HepG2 (cell line): ENCODE results near the gene NFATC3. TPM values are rescaled to one million over a fixed set of nuclear protein-coding genes. Genes with fewer than 3 reads are reported as not detected.

ENCODE experiments used
- ATF3 ChIP-seq: sonication (generic); formaldehyde crosslinking; IDR thresholded peaks from 2 replicates; pipeline ENCODE4 v1.4.0; 2020; ENCODE audit warnings: missing genetic modification reagents
- HCFC1 ChIP-seq: fragments of 150-350 bp; IDR thresholded peaks from 2 replicates; pipeline ENCODE4 v1.6.1; 2014; ENCODE audit warnings: low read depth, low read length
- MAFG ChIP-seq: sonication (generic); formaldehyde crosslinking; IDR thresholded peaks from 2 replicates; pipeline ENCODE4 v1.5.1; 2020; ENCODE audit warnings: mild to moderate bottlenecking, missing genetic modification reagents
- MXI1 ChIP-seq: IDR thresholded peaks from 3 replicates; pipeline ENCODE4 v1.6.1; 2012; ENCODE audit warnings: low read depth, low read length, inconsistent platforms, borderline replicate concordance
- PITX1 ChIP-seq: sonication (generic); formaldehyde crosslinking; IDR thresholded peaks from 2 replicates; pipeline ENCODE4 v1.5.1; 2020; ENCODE audit warnings: mild to moderate bottlenecking, missing genetic modification reagents
- POLR2A ChIP-seq, 2 experiments: IDR thresholded peaks; 2 replicates each; pipeline ENCODE4 v1.6.1; 2011; ENCODE audit warnings: low read depth in 2 of 2, low read length in 2 of 2, mild to moderate bottlenecking in 1 of 2, moderate library complexity in 1 of 2; ENCODE audit not compliant: insufficient read depth in 1 of 2
- RFX1 ChIP-seq: fragments of 450-650 bp; IDR thresholded peaks from 2 replicates; pipeline ENCODE4 v1.6.1; 2017
- SRSF9 ChIP-seq: fragments of 200-400 bp; formaldehyde crosslinking; IDR thresholded peaks from 2 replicates; pipeline ENCODE4 v1.6.1; 2018; ENCODE audit warnings: borderline replicate concordance, mild to moderate bottlenecking, low read depth, low read length; ENCODE audit not compliant: insufficient read depth, poor library complexity, severe bottlenecking
- TRIM22 ChIP-seq: fragments of 450-650 bp; IDR thresholded peaks from 2 replicates; pipeline ENCODE4 v1.6.1; 2017
- ZFP1 ChIP-seq: IDR thresholded peaks from 2 replicates; pipeline ENCODE4 v1.6.1; 2016
- ZFP82 ChIP-seq: sonication (generic); formaldehyde crosslinking; IDR thresholded peaks from 2 replicates; pipeline ENCODE4 v1.5.1; 2020; ENCODE audit warnings: mild to moderate bottlenecking, missing genetic modification reagents, borderline replicate concordance
- ZNF326 ChIP-seq: sonication (generic); formaldehyde crosslinking; IDR thresholded peaks from 2 replicates; pipeline ENCODE4 v1.4.0; 2020; ENCODE audit warnings: missing genetic modification reagents, borderline replicate concordance
- ZNF501 ChIP-seq: sonication (generic); formaldehyde crosslinking; IDR thresholded peaks from 2 replicates; pipeline ENCODE4 v1.5.1; 2020; ENCODE audit warnings: mild to moderate bottlenecking, moderate library complexity, missing genetic modification reagents
- ZNF552 ChIP-seq: sonication (generic); formaldehyde crosslinking; IDR thresholded peaks from 2 replicates; pipeline ENCODE4 v1.9.0; 2022; ENCODE audit warnings: missing genetic modification reagents, mild to moderate bottlenecking, borderline replicate concordance
- ZNF563 ChIP-seq: sonication (generic); formaldehyde crosslinking; IDR thresholded peaks from 2 replicates; pipeline ENCODE4 v1.8.0; 2022; ENCODE audit warnings: mild to moderate bottlenecking, moderate library complexity, missing genetic modification reagents
- polyA plus RNA-seq, 8 experiments: library from polyadenylated mRNA; depleted of rRNA in 3 of 8; stranded (reverse) in 7 of 8; unstranded in 1 of 8; fragments of >200 nt; fragmentation: Illumina TruSeq in 4 of 8; extraction: Trizol in 4 of 8; gene quantifications; 2 replicates each; pipeline versions ENCODE4 v1.2.1 to v1.2.3, GENCODE V29; 2011 to 2016; ENCODE audit warnings: low read depth in 4 of 8, missing spikeins in 1 of 8, mixed read lengths in 1 of 8; ENCODE audit not compliant: insufficient read depth in 1 of 8
- total RNA-seq, 5 experiments: library from RNA; depleted of rRNA; stranded (reverse); fragments of >200 nt; fragmentation: Illumina TruSeq; extraction: Trizol; gene quantifications; 2 replicates each; pipeline ENCODE4 v1.2.3, GENCODE V29; 2016; ENCODE audit warnings: low read depth in 1 of 5
- TF ChIP-seq, protein P1 (sequence below): sonication (generic); formaldehyde crosslinking; conservative IDR thresholded peaks from 2 replicates; pipeline ENCODE4 v1.4.0; 2020; ENCODE audit warnings: mild to moderate bottlenecking, missing genetic modification reagents, moderate library complexity
- TF ChIP-seq, protein P2 (sequence below), 2 experiments: sonication (generic) in 1 of 2; formaldehyde crosslinking in 1 of 2; IDR thresholded peaks; 2 replicates each; pipeline versions ENCODE4 v1.5.1 to v1.6.1; 2011 to 2020; ENCODE audit warnings: borderline replicate concordance in 1 of 2, low read depth in 1 of 2, low read length in 1 of 2, mild to moderate bottlenecking in 1 of 2, missing genetic modification reagents in 1 of 2, moderate library complexity in 1 of 2
- TF ChIP-seq, protein P3 (sequence below): sonication (generic); formaldehyde crosslinking; IDR thresholded peaks from 2 replicates; pipeline ENCODE4 v1.4.0; 2020; ENCODE audit warnings: missing genetic modification reagents

NFATC3 gene
- total and polyA plus RNA-seq, 2 of the 13 experiments (the other 11 are each of a cell fraction or from before 2014, with no cell fraction given), result 52.6 to 62.7 TPM

- TF ChIP-seq ZNF326 (no peak), HCFC1 (no peak), RFX1 (no peak), ATF3 (CRISPR knock-in tag) (no peak; the same call in 1 of the 2 replicates), ZNF552 (CRISPR knock-in tag) (peak; percentile 89), TRIM22 (no peak), SRSF9 (no peak), ZNF563 (peak; percentile 94; the same call in 1 of the 2 replicates), ZFP82 (CRISPR knock-in tag) (no peak), ZNF501 (peak; percentile 88), PITX1 (CRISPR knock-in tag) (peak; percentile 67; the same call in 1 of the 2 replicates), ZFP1 (CRISPR knock-in tag) (no peak), POLR2A (IDR thresholded peaks at IDR 0.05; ENCODE audit: insufficient read depth in 1 of 2, low read depth in 2 of 2, low read length in 2 of 2) (peak; percentile 19 to 24; a peak in 1 of 4 replicates), MXI1 (peak; percentile 74; the same call in 1 of the 3 replicates), MAFG (no peak)
- TF ChIP-seq, protein P1, sequence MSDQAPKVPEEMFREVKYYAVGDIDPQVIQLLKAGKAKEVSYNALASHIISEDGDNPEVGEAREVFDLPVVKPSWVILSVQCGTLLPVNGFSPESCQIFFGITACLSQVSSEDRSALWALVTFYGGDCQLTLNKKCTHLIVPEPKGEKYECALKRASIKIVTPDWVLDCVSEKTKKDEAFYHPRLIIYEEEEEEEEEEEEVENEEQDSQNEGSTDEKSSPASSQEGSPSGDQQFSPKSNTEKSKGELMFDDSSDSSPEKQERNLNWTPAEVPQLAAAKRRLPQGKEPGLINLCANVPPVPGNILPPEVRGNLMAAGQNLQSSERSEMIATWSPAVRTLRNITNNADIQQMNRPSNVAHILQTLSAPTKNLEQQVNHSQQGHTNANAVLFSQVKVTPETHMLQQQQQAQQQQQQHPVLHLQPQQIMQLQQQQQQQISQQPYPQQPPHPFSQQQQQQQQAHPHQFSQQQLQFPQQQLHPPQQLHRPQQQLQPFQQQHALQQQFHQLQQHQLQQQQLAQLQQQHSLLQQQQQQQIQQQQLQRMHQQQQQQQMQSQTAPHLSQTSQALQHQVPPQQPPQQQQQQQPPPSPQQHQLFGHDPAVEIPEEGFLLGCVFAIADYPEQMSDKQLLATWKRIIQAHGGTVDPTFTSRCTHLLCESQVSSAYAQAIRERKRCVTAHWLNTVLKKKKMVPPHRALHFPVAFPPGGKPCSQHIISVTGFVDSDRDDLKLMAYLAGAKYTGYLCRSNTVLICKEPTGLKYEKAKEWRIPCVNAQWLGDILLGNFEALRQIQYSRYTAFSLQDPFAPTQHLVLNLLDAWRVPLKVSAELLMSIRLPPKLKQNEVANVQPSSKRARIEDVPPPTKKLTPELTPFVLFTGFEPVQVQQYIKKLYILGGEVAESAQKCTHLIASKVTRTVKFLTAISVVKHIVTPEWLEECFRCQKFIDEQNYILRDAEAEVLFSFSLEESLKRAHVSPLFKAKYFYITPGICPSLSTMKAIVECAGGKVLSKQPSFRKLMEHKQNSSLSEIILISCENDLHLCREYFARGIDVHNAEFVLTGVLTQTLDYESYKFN, result peak; percentile 95
- TF ChIP-seq, protein P2, sequence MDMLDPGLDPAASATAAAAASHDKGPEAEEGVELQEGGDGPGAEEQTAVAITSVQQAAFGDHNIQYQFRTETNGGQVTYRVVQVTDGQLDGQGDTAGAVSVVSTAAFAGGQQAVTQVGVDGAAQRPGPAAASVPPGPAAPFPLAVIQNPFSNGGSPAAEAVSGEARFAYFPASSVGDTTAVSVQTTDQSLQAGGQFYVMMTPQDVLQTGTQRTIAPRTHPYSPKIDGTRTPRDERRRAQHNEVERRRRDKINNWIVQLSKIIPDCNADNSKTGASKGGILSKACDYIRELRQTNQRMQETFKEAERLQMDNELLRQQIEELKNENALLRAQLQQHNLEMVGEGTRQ (IDR thresholded peaks at IDR 0.05; ENCODE audit: low read depth, low read length), result peak; percentile 21; the same call in 1 of the 2 replicates
- TF ChIP-seq, protein P2 (CRISPR knock-in tag; IDR thresholded peaks at IDR 0.05; ENCODE audit: borderline replicate concordance), result no peak
- TF ChIP-seq, protein P3, sequence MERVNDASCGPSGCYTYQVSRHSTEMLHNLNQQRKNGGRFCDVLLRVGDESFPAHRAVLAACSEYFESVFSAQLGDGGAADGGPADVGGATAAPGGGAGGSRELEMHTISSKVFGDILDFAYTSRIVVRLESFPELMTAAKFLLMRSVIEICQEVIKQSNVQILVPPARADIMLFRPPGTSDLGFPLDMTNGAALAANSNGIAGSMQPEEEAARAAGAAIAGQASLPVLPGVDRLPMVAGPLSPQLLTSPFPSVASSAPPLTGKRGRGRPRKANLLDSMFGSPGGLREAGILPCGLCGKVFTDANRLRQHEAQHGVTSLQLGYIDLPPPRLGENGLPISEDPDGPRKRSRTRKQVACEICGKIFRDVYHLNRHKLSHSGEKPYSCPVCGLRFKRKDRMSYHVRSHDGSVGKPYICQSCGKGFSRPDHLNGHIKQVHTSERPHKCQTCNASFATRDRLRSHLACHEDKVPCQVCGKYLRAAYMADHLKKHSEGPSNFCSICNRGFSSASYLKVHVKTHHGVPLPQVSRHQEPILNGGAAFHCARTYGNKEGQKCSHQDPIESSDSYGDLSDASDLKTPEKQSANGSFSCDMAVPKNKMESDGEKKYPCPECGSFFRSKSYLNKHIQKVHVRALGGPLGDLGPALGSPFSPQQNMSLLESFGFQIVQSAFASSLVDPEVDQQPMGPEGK (CRISPR knock-in tag), result peak; percentile 46
These were observed 173.0 kb downstream of the NFATC3 start (continued) for GRCh38 chr16:68257906-68258800.
